HG03064 (cell line): ENCODE measurements around the gene FYN.

Source experiments
- ATAC-seq: cut with Tn5 transposase; IDR thresholded peaks from one replicate; pipeline ENCODE4 v1.9.1; 2021; ENCODE audit warnings: low read depth; ENCODE audit not compliant: unreplicated experiment

FYN gene

GRCh38 chr6:111615916-111616612 lies 257.2 kb downstream of the FYN start:
- no peak for ATAC-seq

- ATAC-seq: no peak
These were observed 258.2 kb downstream of the FYN start for GRCh38 chr6:111614833-111615582.

GRCh38 chr6:111612379-111612778 lies 260.9 kb downstream of the FYN start:
- no peak for ATAC-seq

GRCh38 chr6:111610548-111611172 lies 262.6 kb downstream of the FYN start:
- no peak for ATAC-seq
